ENCODE data around the gene CRYL1.

The CRYL1 gene

DNA sequence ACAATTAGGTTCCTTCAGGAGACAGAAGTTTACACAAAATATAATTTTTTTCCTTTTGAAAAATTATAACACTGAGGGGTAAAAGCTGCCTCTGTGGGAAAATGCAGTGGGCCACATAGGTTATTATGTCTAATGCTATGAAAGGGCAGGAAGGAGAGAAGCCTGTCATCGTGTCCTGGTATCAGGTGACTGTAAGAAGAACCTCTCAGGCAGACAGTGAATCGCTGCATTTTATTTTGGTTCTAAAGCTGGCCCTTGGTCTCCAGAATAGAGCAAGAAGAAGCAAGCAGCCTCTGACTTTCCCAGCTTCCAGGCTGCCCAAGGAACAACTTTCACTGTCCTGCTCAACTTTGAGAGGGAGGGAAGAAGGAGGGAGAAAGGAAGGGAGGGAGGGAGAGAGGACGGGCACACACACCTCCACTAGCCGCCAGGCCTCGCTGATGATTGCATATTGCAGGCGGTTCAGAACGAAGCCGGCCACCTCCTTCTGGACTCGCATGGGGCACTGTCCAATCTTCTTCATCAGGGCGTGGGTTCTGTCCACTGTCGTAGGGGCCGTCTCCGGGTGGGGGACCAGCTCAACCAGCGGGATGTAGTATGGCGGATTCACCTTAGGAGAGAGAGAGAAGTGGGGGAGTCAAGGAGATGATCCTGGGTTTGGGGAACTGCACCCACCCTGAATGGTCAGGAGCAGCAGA, 93.8 kb downstream of the CRYL1 start:
- DNase-seq (ENCODE audit: low read depth), result no peak
- no peak overlapping the region for H3K4me3 ChIP-seq (ENCODE audit: low read length)
- TF ChIP-seq CTCF (conservative IDR thresholded peaks at IDR 0.05; ENCODE audit: low read length), result no peak

GRCh38 chr13:20431080-20431479, 94.6 kb downstream of the CRYL1 start:
- H3K4me3 ChIP-seq (ENCODE audit: low read length), result no peak overlapping the region
- no peak for TF ChIP-seq CTCF (conservative IDR thresholded peaks at IDR 0.05; ENCODE audit: low read length)
- DNase-seq (ENCODE audit: low read depth), result no peak

DNA sequence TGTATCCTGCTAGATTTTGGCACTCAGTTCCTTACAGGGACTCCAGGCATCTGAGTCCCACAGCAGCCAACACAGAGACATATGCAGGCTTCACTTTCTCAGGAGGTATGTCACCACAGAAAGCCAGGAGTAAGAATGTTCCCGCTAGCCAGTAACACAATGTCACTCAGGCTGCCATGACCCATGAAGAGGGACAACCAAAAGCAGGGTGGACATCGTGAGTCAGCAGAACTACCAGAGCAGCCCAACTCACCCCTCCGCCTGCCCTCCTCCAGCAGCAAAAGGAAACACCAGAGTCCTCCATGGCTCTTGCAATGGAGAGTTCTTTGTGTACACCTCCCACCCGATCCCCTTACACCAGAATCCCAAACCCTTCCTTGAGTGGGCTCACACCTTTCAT, 95.4 kb downstream of the CRYL1 start:
- DNase-seq (ENCODE audit: low read depth), result no peak
- no peak overlapping the region for H3K4me3 ChIP-seq (ENCODE audit: low read length)
- no peak for TF ChIP-seq CTCF (conservative IDR thresholded peaks at IDR 0.05; ENCODE audit: low read length)

DNA sequence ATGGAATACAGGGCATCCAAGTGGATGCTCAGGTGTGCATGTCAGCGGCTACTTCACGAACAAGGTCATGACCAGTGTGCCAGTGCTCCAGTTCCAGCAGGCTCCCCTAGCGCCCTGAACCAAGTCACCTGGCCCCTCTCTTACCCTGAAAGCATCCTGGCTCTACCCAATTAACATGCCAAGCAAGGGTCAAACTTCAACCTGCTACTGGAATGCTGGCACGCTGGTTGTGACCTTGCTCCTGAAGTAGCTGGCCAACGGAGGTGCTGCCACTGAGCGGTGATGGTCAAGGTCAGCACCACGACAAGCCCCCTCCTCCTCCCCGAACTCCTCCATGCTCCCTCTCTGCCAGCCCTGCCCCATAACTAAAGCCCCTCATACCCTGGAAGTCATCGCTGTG, 96.0 kb downstream of the CRYL1 start:
- TF ChIP-seq CTCF (conservative IDR thresholded peaks at IDR 0.05; ENCODE audit: low read length), result no peak
- H3K4me3 ChIP-seq (ENCODE audit: low read length), result no peak overlapping the region
- no peak for DNase-seq (ENCODE audit: low read depth)

DNA sequence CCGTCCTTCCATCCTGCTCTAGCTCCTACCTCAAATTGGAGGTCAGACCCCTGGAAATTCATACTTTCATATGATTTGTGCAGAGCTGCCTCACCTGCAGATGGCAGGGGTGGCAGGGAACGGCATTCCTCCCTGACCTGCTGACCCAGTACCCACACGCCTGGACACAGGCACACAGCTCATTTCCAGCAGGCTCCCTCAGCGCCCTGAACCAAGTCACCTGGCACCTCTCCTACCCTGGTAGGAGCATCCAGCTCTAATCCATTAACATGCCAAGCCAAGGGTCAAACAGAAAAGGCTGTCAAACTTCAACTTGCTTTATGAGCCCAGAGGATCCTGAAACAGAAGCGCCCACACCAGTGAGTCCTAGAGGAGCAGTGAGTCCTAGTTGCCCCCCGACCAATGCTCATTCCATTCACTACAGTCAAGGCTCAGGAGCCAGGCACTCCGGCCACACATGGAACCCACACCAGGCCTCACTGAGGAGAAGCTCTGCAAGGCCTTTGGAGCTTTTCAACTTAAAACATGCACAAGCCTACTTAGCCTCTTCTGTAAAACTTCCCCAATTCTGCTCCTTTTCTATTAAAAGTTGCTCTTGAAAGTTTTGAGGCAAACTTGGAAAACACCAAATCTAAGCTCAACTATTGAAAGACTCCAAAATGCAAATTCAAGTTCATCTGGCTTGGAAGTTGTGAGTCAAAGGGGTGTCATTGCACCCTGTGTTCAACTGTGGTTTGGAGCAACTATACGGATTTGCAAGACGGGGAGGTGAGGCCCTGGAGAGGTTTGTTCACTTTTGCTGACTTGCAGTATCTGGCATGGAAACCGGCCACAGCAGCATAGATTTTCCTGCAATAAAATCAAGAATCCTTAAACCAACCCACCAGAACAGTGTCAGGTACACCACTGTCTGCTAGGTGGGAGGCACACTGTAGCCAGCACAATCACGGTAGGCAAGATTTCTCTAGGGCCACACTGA, 96.7 kb downstream of the CRYL1 start:
- no peak overlapping the region for H3K4me3 ChIP-seq (ENCODE audit: low read length)
- peak; percentile 25 for DNase-seq (ENCODE audit: low read depth)
- no peak for TF ChIP-seq CTCF (conservative IDR thresholded peaks at IDR 0.05; ENCODE audit: low read length)

DNA sequence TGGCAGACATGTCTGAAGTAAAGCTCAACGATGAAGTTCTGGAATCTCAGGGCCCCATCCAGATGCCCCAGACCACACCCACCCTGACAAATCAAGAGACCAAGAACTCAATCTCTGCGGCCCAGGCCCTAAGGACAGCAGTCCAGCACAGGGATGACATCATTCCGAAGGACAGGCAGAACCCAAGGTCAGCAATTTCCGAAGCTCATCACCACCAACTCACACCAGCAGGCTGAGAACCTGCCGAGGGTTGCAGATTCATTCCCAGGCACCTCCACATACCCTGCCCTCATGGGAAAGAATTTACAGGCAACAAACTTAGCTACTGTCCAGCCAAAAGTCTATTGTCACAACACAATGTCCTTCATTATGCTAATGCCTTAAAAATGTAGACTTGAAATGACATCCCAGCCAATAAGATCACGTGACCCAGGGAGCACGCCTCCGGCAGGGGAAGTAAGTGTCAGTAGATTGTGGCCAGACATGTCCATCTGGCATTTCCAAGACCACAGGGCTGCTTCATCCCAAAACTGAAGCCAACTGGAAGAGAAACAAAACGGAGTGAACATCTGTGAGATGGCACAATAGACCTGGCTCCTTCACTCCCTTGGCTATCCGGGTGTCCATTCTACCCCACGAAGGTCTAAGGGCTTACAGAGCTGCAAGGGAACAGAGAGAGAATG, 98.8 kb downstream of the CRYL1 start:
- TF ChIP-seq CTCF (conservative IDR thresholded peaks at IDR 0.05; ENCODE audit: low read length), result no peak
- peak; percentile 80 for DNase-seq (ENCODE audit: low read depth)
- no peak overlapping the region for H3K4me3 ChIP-seq (ENCODE audit: low read length)
